HG02885 (cell line): ENCODE results near the gene RAB3D.
"Not testable (repeated sequence)": the region's sequence is repeated elsewhere in the genome, so short reads cannot be mapped to it uniquely, and the experiment has no call there.

ENCODE experiments used
- ATAC-seq: cut with Tn5 transposase; IDR thresholded peaks from one replicate; pipeline ENCODE4 v1.9.1; 2021; ENCODE audit warnings: mild to moderate bottlenecking; ENCODE audit not compliant: unreplicated experiment, poor library complexity

The RAB3D gene

GRCh38 chr19:11340099-11340467 lies 626 bp upstream of the RAB3D start:
- not testable (repeated sequence) for ATAC-seq

GRCh38 chr19:11338569-11339253 lies 746 bp downstream of the RAB3D start:
- ATAC-seq, result no peak

- ATAC-seq, result no peak
Measured at GRCh38 chr19:11338121-11338520, 1.3 kb downstream of the RAB3D start.

GRCh38 chr19:11337080-11337479 lies 2.4 kb downstream of the RAB3D start:
- no peak for ATAC-seq

- ATAC-seq, result no peak
Measured at GRCh38 chr19:11335449-11336146, 3.9 kb downstream of the RAB3D start.

GRCh38 chr19:11333838-11334237 lies 5.6 kb downstream of the RAB3D start:
- ATAC-seq, result not testable (repeated sequence)

- ATAC-seq, result no peak
Measured at GRCh38 chr19:11332822-11333221, 6.6 kb downstream of the RAB3D start.

- ATAC-seq, result no peak
Measured at GRCh38 chr19:11331502-11331901, 8.0 kb downstream of the RAB3D start.

GRCh38 chr19:11330127-11330526 lies 9.3 kb downstream of the RAB3D start:
- no peak for ATAC-seq

GRCh38 chr19:11325544-11325943 lies 13.9 kb downstream of the RAB3D start:
- ATAC-seq, result no peak

GRCh38 chr19:11324748-11325389 lies 14.6 kb downstream of the RAB3D start:
- no peak for ATAC-seq

- ATAC-seq, result no peak
Measured at GRCh38 chr19:11324079-11324661, 15.3 kb downstream of the RAB3D start.

GRCh38 chr19:11323601-11324078 lies 15.8 kb downstream of the RAB3D start:
- ATAC-seq, result no peak

- ATAC-seq, result no peak
Measured at GRCh38 chr19:11322269-11323024, 17.0 kb downstream of the RAB3D start.

GRCh38 chr19:11321191-11322126 lies 18.0 kb downstream of the RAB3D start:
- no peak for ATAC-seq

- ATAC-seq, result not testable (repeated sequence)
Measured at GRCh38 chr19:11320278-11320995, 19.0 kb downstream of the RAB3D start.

GRCh38 chr19:11306337-11306736 lies 33.1 kb downstream of the RAB3D start:
- ATAC-seq, result no peak

GRCh38 chr19:11304936-11305335 lies 34.5 kb downstream of the RAB3D start:
- no peak for ATAC-seq

- no peak for ATAC-seq
Measured at GRCh38 chr19:11300811-11301120, 38.7 kb downstream of the RAB3D start.
